IMR-90 (cell line): ENCODE results near the gene ENTPD3. TPM values are rescaled to one million over a fixed set of nuclear protein-coding genes. Genes with fewer than 3 reads are reported as not detected.
"Not testable (repeated sequence)": the region's sequence is repeated elsewhere in the genome, so short reads cannot be mapped to it uniquely, and the experiment has no call there.

Source experiments
- ATAC-seq: fragments of 200-7000 bp; cut with Tn5 transposase; 2 replicates; pipeline ENCODE4 v1.9.1; 2020; ENCODE audit warnings: low read depth, mild to moderate bottlenecking, moderate library complexity
- BruUV-seq: library from RNA; stranded (reverse); fragments of 400-500 nt; replicated peaks from 2 replicates; lab custom pipeline; 2021; lab: Mats Ljungman, UMichigan
- CTCF ChIA-PET: fragments of 300-600 bp; formaldehyde crosslinking; extraction: SDS; loops from one replicate; lab custom pipeline; 2021; ENCODE audit warnings: antibody characterized with exemption; lab: Yijun Ruan, JAX
- POLR2A ChIA-PET: fragments of 300-600 bp; sonication (Branson Sonifier 250); formaldehyde crosslinking; loops from one replicate; lab custom pipeline; 2022; ENCODE audit warnings: antibody characterized with exemption; ENCODE audit not compliant: unreplicated experiment; lab: Charles Lee
- DNase-seq: peaks from one replicate; pipeline ENCODE4 v3.0.0; 2013
- H2AFZ ChIP-seq: replicated peaks from 2 replicates; pipeline ENCODE3; 2013; ENCODE audit warnings: low read length, mild to moderate bottlenecking; ENCODE audit not compliant: poor library complexity
- H2AK5ac ChIP-seq: 2 replicates; pipeline ENCODE4 v1.6.1; 2013; ENCODE audit warnings: low read depth, low read length, inconsistent platforms
- H2AK9ac ChIP-seq: replicated peaks from 2 replicates; pipeline ENCODE3; 2013; ENCODE audit warnings: mild to moderate bottlenecking, low read depth, low read length, moderate library complexity; ENCODE audit not compliant: poor library complexity
- H2BK120ac ChIP-seq: 2 replicates; pipeline ENCODE4 v1.6.1; 2013; ENCODE audit warnings: low read depth, low read length, inconsistent platforms
- H2BK15ac ChIP-seq: 3 replicates; pipeline ENCODE4 v1.6.1; 2013; ENCODE audit warnings: low read depth, low read length, inconsistent platforms
- H2BK20ac ChIP-seq: 2 replicates; pipeline ENCODE4 v1.6.1; 2013; ENCODE audit warnings: low read depth, mild to moderate bottlenecking, inconsistent platforms, low read length, moderate library complexity
- H2BK5ac ChIP-seq: 2 replicates; pipeline ENCODE4 v1.6.1; 2013; ENCODE audit warnings: mild to moderate bottlenecking, low read depth, low read length, inconsistent platforms; ENCODE audit not compliant: poor library complexity, severe bottlenecking
- H3K14ac ChIP-seq: replicated peaks from 2 replicates; pipeline ENCODE4 v1.6.1; 2013; ENCODE audit warnings: low read depth, low read length, inconsistent platforms
- H3K18ac ChIP-seq: 2 replicates; pipeline ENCODE4 v1.6.1; 2013; ENCODE audit warnings: low read depth, low read length, control low read depth
- H3K23ac ChIP-seq: 2 replicates; pipeline ENCODE4 v1.6.1; 2013; ENCODE audit warnings: low read depth, low read length, inconsistent platforms
- H3K27ac ChIP-seq: 2 replicates; pipeline ENCODE4 v1.5.1; 2013; ENCODE audit warnings: mild to moderate bottlenecking, control low read depth, low read length; ENCODE audit not compliant: insufficient read depth
- H3K27me3 ChIP-seq: 2 replicates; pipeline ENCODE4 v1.6.1; 2013; ENCODE audit warnings: low read length; ENCODE audit not compliant: control insufficient read depth, insufficient read depth
- H3K36me3 ChIP-seq: 2 replicates; pipeline ENCODE4 v1.6.1; 2013; ENCODE audit warnings: low read length, mixed read lengths; ENCODE audit not compliant: control insufficient read depth, insufficient read depth
- H3K4ac ChIP-seq: 2 replicates; pipeline ENCODE4 v1.6.1; 2013; ENCODE audit warnings: low read depth, low read length, inconsistent platforms
- H3K4me1 ChIP-seq: 2 replicates; pipeline ENCODE4 v1.6.1; 2013; ENCODE audit warnings: low read length, mixed read lengths; ENCODE audit not compliant: control insufficient read depth, insufficient read depth
- H3K4me2 ChIP-seq: 2 replicates; pipeline ENCODE4 v1.6.1; 2013; ENCODE audit warnings: low read depth, mild to moderate bottlenecking, control low read depth, low read length, moderate library complexity
- H3K4me3 ChIP-seq: 2 replicates; pipeline ENCODE4 v1.5.1; 2013; ENCODE audit warnings: low read depth, mild to moderate bottlenecking, control low read depth, low read length, moderate library complexity; ENCODE audit not compliant: insufficient read depth
- H3K56ac ChIP-seq: 2 replicates; pipeline ENCODE4 v1.6.1; 2013; ENCODE audit warnings: low read length, inconsistent platforms; ENCODE audit not compliant: insufficient read depth; ENCODE audit errors: extremely low read depth
- H3K79me1 ChIP-seq, 2 experiments: 2 replicates each; pipeline ENCODE4 v1.6.1; 2013; ENCODE audit warnings: low read length in 2 of 2, inconsistent platforms in 1 of 2, low read depth in 1 of 2
- H3K9ac ChIP-seq: 2 replicates; pipeline ENCODE4 v1.6.1; 2013; ENCODE audit warnings: low read depth, low read length, control low read depth
- H3K9me1 ChIP-seq: 2 replicates; pipeline ENCODE4 v1.6.1; 2013; ENCODE audit warnings: low read length, inconsistent platforms; ENCODE audit not compliant: insufficient read depth
- H3K9me3 ChIP-seq: 2 replicates; pipeline ENCODE4 v1.6.1; 2013; ENCODE audit warnings: low read length; ENCODE audit not compliant: control insufficient read depth, insufficient read depth
- H4K20me1 ChIP-seq: 2 replicates; pipeline ENCODE4 v1.6.1; 2013; ENCODE audit warnings: low read length, inconsistent platforms; ENCODE audit not compliant: insufficient read depth
- H4K5ac ChIP-seq: 2 replicates; pipeline ENCODE4 v1.6.1; 2013; ENCODE audit warnings: mild to moderate bottlenecking, low read depth, low read length, control low read depth
- H4K8ac ChIP-seq, 2 experiments: 2 replicates each; pipeline ENCODE4 v1.6.1; 2013; ENCODE audit warnings: low read depth in 2 of 2, low read length in 2 of 2, control low read depth in 1 of 2, inconsistent platforms in 1 of 2
- H4K91ac ChIP-seq: 2 replicates; pipeline ENCODE4 v1.6.1; 2013; ENCODE audit warnings: low read depth, low read length, inconsistent platforms; ENCODE audit not compliant: insufficient read depth
- RFX5 ChIP-seq: IDR thresholded peaks from 2 replicates; pipeline ENCODE4 v1.8.0; 2012; ENCODE audit warnings: low read depth, mild to moderate bottlenecking, low read length, moderate library complexity
- WGBS, 2 experiments: methylation state at CpG; one replicate each; pipeline versions ENCODE4 v1.1.5 to v1.1.7; 2013; ENCODE audit warnings: missing lambda C conversion rate in 2 of 2; ENCODE audit not compliant: insufficient read length in 1 of 2; ENCODE audit errors: extremely low coverage in 2 of 2; 5-methylcytosine and 5-hydroxymethylcytosine counted together
- dilution Hi-C: fragments of 300-500 bp; cut with HindIII; formaldehyde crosslinking; loops from one replicate; pipeline ENCODE4 v1.14.3; 2018; ENCODE audit warnings: low sequenced_read_pairs; ENCODE audit not compliant: unreplicated experiment
- in situ Hi-C: fragments of 300-500 bp; cut with MboI; formaldehyde crosslinking; loops from 3 replicates; pipeline ENCODE4 v1.14.3; 2019; ENCODE audit warnings: low sequenced_read_pairs, inconsistent platforms, mixed read lengths
- intact Hi-C: fragments of 100-400 bp; cut with micrococcal nuclease; formaldehyde crosslinking; loops from 2 replicates; pipeline ENCODE4 v1.10.0; 2022
- polyA plus RNA-seq, 3 experiments: library from polyadenylated mRNA; depleted of rRNA; stranded (reverse); fragments of >200 nt; gene quantifications; 2 replicates each; pipeline ENCODE4 v1.2.3, GENCODE V29; 2012; ENCODE audit warnings: low replicate concordance in 1 of 3
- total RNA-seq: library from RNA; depleted of rRNA; stranded (reverse); fragments of >200 nt; gene quantifications from 2 replicates; pipeline ENCODE4 v1.2.3, GENCODE V29; 2012

ENTPD3 gene
- total and polyA plus RNA-seq, 2 of the 4 experiments (the other 2 are of a cell fraction), result not detected

- no peak overlapping the region for H3K4me2 ChIP-seq
- H2AK5ac ChIP-seq, result no peak overlapping the region
- H3K79me1 ChIP-seq, result peaks cover 9 to 29% of the 10 kb centered on the region in 2 experiments
- H3K23ac ChIP-seq, result no peak overlapping the region
- no peak for ATAC-seq
- H3K18ac ChIP-seq, result no peak overlapping the region
- H3K14ac ChIP-seq, result no peak overlapping the region
- DNase-seq, result no peak
- no peaks in the 10 kb centered on the region for H3K27me3 ChIP-seq
- H4K91ac ChIP-seq, result no peak overlapping the region
- no peak overlapping the region for H3K9ac ChIP-seq
- in situ Hi-C loops, result no loop called here
- no peak overlapping the region for H3K56ac ChIP-seq
- intact Hi-C loops, result no loop called here
- H2BK20ac ChIP-seq, result no peak overlapping the region
- H2AFZ ChIP-seq, result no peak overlapping the region
- ChIA-PET POLR2A (no interaction called here), CTCF (no interaction called here)
- BruUV-seq, result no TSS peak
- H3K4me3 ChIP-seq, result no peak overlapping the region
- dilution Hi-C loops, result no loop called here
- WGBS, 2 experiments, result 90% methylated on average over 3 of the region's 3 CpGs; no CpG with 5 or more reads in 1 of the 2 experiments
- H3K27ac ChIP-seq, result no peak overlapping the region
- no peak for TF ChIP-seq RFX5
- no peak overlapping the region for H4K5ac ChIP-seq
- H2BK120ac ChIP-seq, result no peak overlapping the region
- H3K9me3 ChIP-seq, result no peaks in the 10 kb centered on the region
- no peak overlapping the region for H3K4ac ChIP-seq
- H3K4me1 ChIP-seq, result no peaks in the 10 kb centered on the region
- peaks cover 2% of the 10 kb centered on the region; the same call in 1 of the 2 replicates for H3K9me1 ChIP-seq
- H2AK9ac ChIP-seq, result no peak overlapping the region
- no peak overlapping the region for H2BK15ac ChIP-seq
- H4K8ac ChIP-seq, result no peak overlapping the region
- no peak overlapping the region for H2BK5ac ChIP-seq
- H3K36me3 ChIP-seq, result peaks cover 42% of the 10 kb centered on the region
- H4K20me1 ChIP-seq, result peaks cover 24% of the 10 kb centered on the region
Observed at GRCh38 chr3:40461161-40461560, 74.2 kb downstream of the ENTPD3 start.

GRCh38 chr3:40462838-40463237 is 75.9 kb downstream of the ENTPD3 start:
- H4K91ac ChIP-seq, H3K4ac ChIP-seq, H3K56ac ChIP-seq, H2BK120ac ChIP-seq, H2AK9ac ChIP-seq, H4K5ac ChIP-seq, in situ Hi-C loops, H3K9me3 ChIP-seq, H3K9me1 ChIP-seq, dilution Hi-C loops, H2BK20ac ChIP-seq, H3K18ac ChIP-seq, H3K9ac ChIP-seq, H3K23ac ChIP-seq, H2BK5ac ChIP-seq, H3K4me2 ChIP-seq, H3K27me3 ChIP-seq, H3K14ac ChIP-seq, ATAC-seq, H2AFZ ChIP-seq, H2AK5ac ChIP-seq, H3K4me3 ChIP-seq, POLR2A ChIA-PET, H3K4me1 ChIP-seq, intact Hi-C loops, H4K8ac ChIP-seq, DNase-seq, H2BK15ac ChIP-seq, H3K27ac ChIP-seq, BruUV-seq: not testable (repeated sequence)
- Histone ChIP-seq H3K79me1 (peaks cover 9 to 26% of the 10 kb centered on the region in 2 experiments), H4K20me1 (peaks cover 17% of the 10 kb centered on the region), H3K36me3 (peaks cover 43% of the 10 kb centered on the region)
- CTCF ChIA-PET, result interaction anchor here (0.7 kb wide), 1 partner anchor 1060 kb away, joined by 3 read pairs; no protein-coding TSS in a partner anchor
- WGBS, 2 experiments, result 100% methylated on average over 1 of the region's 7 CpGs; no CpG with 5 or more reads in 1 of the 2 experiments
